ENCODE results near the gene CORT. TPM values are rescaled to one million over a fixed set of nuclear protein-coding genes. Genes with fewer than 3 reads are reported as not detected.

The CORT gene
- total and polyA plus RNA-seq, 12 donors: 0.13 to 0.66 (median 0.36) TPM; not detected in 7

DNA sequence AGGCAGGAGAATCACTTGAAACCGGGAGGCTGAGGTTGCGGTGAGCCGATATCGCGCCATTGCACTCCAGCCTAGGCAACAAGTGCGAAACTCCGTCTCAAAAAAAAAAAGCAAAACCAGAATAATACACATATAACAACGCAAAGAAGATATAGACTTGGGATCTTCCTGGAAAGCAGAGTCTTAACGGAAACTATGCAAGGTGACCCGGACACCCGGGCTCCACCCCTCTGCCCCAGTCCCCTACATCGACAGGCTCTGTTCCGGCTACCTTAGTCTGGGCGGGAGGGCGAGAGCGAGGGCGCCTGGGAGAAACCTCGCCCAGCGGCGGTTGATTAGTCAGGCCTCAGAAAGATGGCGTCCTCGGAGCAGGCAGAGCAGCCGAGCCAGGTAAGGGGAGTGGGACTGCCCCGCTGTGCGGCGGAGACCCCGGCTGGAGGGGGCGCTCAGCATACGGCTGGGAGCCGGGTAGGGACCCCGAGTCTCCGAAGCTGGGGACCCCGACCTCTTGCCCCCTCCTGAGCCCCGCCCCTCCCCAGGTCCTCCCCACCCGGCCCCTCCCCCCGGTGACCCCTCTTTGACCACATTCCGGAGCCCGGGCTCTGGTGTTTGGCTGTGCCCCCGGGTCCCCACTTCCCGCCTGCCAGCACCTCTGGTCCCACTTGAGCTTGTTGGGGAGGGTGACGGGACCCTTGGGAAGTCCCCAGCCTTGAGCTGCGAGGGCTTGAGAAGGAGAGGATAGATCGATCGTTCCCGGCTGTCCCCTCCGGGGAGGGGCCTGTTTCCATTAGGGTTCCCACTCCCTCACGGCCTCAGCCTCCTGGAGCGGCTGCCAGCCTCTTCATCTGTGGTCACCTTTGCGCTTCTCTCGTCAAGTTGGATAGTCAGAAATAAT, 25.0 kb downstream of the CORT start, which contains the start of gene PEX14:
Gene PEX14 (plus strand): TSS at position 338 of the 895 bp plus-strand sequence. CDS start 17 bp downstream, at position 355.
- DNase-seq: peak; percentile 87
- H3K4me1 ChIP-seq: peaks cover 4 to 46% (median 31%) of the 10 kb centered on the region in 9 donors

DNA sequence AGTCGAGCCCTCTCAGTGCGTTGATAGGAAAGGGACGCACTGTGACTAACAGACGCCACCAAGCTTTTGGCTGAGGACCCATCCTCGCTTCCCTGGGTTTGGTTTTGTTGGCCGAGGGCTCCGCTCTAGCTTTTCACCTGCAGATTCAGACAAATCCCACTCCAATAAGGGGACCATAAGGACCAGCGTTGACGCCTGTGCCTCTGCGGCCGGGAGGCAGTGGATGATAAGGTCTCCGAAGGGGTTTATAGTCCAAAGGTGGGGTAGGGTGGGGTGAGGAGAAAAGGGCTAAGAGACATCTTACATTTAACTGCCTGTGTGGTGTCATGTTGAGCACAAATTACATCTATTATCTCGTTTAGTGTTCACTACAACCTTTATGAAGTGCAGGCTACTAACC, 25.7 kb downstream of the CORT start:
- TF ChIP-seq, protein P1, sequence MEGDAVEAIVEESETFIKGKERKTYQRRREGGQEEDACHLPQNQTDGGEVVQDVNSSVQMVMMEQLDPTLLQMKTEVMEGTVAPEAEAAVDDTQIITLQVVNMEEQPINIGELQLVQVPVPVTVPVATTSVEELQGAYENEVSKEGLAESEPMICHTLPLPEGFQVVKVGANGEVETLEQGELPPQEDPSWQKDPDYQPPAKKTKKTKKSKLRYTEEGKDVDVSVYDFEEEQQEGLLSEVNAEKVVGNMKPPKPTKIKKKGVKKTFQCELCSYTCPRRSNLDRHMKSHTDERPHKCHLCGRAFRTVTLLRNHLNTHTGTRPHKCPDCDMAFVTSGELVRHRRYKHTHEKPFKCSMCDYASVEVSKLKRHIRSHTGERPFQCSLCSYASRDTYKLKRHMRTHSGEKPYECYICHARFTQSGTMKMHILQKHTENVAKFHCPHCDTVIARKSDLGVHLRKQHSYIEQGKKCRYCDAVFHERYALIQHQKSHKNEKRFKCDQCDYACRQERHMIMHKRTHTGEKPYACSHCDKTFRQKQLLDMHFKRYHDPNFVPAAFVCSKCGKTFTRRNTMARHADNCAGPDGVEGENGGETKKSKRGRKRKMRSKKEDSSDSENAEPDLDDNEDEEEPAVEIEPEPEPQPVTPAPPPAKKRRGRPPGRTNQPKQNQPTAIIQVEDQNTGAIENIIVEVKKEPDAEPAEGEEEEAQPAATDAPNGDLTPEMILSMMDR (IDR thresholded peaks at IDR 0.05): no peak
- H3K27me3 ChIP-seq: no peaks in the 10 kb centered on the region
- no peaks in the 10 kb centered on the region for H3K36me3 ChIP-seq
- H3K27ac ChIP-seq: peak overlapping the region; percentile 77 to 93 (median 89)
- H3K9me3 ChIP-seq: no peaks in the 10 kb centered on the region
- intact Hi-C loops (cut with DNase I): loop anchor here in 1 of 10 donors (2.0 to 10.0 kb wide), 3 partner anchors 52 to 101 kb away; partner anchors contain the start of gene PGD
- H3K4me1 ChIP-seq: peaks cover 4 to 46% (median 31%) of the 10 kb centered on the region in 9 donors
- DNase-seq (no peak), ATAC-seq (peak in 4 of 8 donors; percentile 6 to 26 (median 14))
- WGBS, 2 donors: 2 to 3% methylated on average over 13 of the region's 13 CpGs
- H3K4me3 ChIP-seq: peak overlapping the region; percentile 82 to 98 (median 88)

More for the DNA sequence above, 25.0 kb downstream of the CORT start, which contains the start of gene PEX14:
- intact Hi-C loops (cut with DNase I): loop anchor here in 2 of 10 donors (2.0 to 10.0 kb wide), 4 partner anchors 43 to 100 kb away; partner anchors contain the start of genes CENPS (in 1 of the 2) and PGD (in 1 of the 2)
- H3K27me3 ChIP-seq: no peaks in the 10 kb centered on the region
- peak within 1 kb of the TSS; percentile 82 to 98 (median 88) for H3K4me3 ChIP-seq
- peak within 1 kb of the TSS; percentile 77 to 93 (median 89) for H3K27ac ChIP-seq
- no peaks in the 10 kb centered on the region for H3K9me3 ChIP-seq
- WGBS, 2 donors: 10 to 11% methylated on average over 50 of the region's 50 CpGs
- peak; percentile 86 to 93 (median 92) for ATAC-seq
- TF ChIP-seq, protein P1 (IDR thresholded peaks at IDR 0.05): peak in 1 of 9 donors; percentile 17
- H3K36me3 ChIP-seq: no peaks in the 10 kb centered on the region

DNA sequence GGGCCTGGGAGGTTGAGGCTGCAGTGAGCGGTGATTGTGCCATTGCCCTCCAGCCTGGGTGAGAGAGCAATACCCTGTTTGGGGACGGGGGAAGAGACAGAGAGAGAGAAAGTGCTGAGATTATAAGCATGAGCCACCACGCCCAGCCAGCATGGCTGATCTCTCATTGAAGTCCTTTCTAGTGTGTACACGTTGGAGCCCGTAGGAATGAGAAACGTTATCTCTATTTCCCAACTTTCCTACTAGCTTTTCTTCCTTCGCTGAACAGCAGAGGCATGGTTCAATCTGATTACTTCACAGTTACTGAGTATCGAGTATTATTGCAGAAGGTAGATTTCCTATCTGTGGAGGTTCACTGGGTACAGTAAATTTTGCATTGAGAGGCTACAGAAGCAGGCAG, 29.5 kb downstream of the CORT start:
- DNase-seq (no peak), ATAC-seq (no peak)
- TF ChIP-seq, protein P1 (IDR thresholded peaks at IDR 0.05): no peak
- Histone ChIP-seq H3K36me3 (peaks cover 0 to 3% (median 0%) of the 10 kb centered on the region in 9 donors), H3K4me1 (peaks cover 0 to 32% (median 16%) of the 10 kb centered on the region in 9 donors), H3K9me3 (no peaks in the 10 kb centered on the region), H3K27ac (no peak overlapping the region), H3K4me3 (no peak overlapping the region), H3K27me3 (no peaks in the 10 kb centered on the region)
- 72 to 81% methylated on average over 8 of the region's 8 CpGs for WGBS, 2 donors
- intact Hi-C loops (cut with DNase I): loop anchor here in 1 of 10 donors (5.0 to 10.0 kb wide), 2 partner anchors 48 to 104 kb away; no protein-coding TSS in a partner anchor

DNA sequence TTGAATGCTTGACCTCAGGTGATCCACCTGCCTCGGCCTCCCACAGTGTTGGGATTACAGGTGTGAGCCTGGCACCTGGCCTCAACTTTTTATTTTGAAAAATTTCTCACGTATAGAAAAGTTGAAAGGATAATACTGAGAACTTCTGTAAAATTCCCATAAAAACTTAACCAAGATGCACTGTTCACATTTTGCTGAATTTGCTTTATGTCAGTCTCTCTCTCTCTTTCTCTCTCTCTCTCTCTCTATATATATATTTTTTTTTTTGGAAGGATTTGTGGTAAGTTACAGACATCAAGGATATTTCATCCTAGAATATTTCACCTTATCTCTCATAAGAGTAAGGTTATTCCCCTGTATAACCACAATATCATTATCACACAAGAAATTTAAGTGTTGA, 30.8 kb downstream of the CORT start:
- Histone ChIP-seq H3K9me3 (peaks cover 0 to 1% (median 0%) of the 10 kb centered on the region in 11 donors), H3K27ac (no peak overlapping the region), H3K4me1 (peaks cover 0 to 31% (median 12%) of the 10 kb centered on the region in 9 donors), H3K36me3 (peaks cover 0 to 3% (median 0%) of the 10 kb centered on the region in 9 donors), H3K27me3 (no peaks in the 10 kb centered on the region), H3K4me3 (no peak overlapping the region)
- ATAC-seq (no peak), DNase-seq (no peak)
- 94 to 95% methylated on average over 2 of the region's 2 CpGs for WGBS, 2 donors
- TF ChIP-seq, protein P1 (IDR thresholded peaks at IDR 0.05): no peak
- intact Hi-C loops (cut with DNase I): no loop called here
